ENCODE results near the gene GRM1. TPM values are rescaled to one million over a fixed set of nuclear protein-coding genes. Genes with fewer than 3 reads are reported as not detected.

Gene GRM1
- total and polyA plus RNA-seq, 2 donors (not counting 1 experiment from before 2014, with no cell fraction given) = not detected

GRCh38 chr6:146189131-146189530 lies 160.3 kb downstream of the GRM1 start:
- Histone ChIP-seq H3K36me3 (replicated peaks in 1 of 2; ENCODE audit: control extremely low read depth in 1 of 2, control insufficient read depth in 1 of 2, extremely low read depth in 1 of 2, insufficient read depth in 2 of 2, low read length in 1 of 2) (no peaks in the 10 kb centered on the region), H3K9me3 (ENCODE audit: control extremely low read depth in 1 of 3, control insufficient read depth in 2 of 3, insufficient read depth in 1 of 3, low read length in 2 of 3) (no peaks in the 10 kb centered on the region), H3K4me1 (ENCODE audit: control insufficient read depth in 2 of 2, insufficient read depth in 2 of 2, low read length in 2 of 2) (no peaks in the 10 kb centered on the region), H3K9ac (ENCODE audit: low read length) (no peak overlapping the region), H4K20me1 (ENCODE audit: control insufficient read depth, insufficient read depth, low read length, poor library complexity, severe bottlenecking) (no peaks in the 10 kb centered on the region), H2AFZ (ENCODE audit: insufficient read depth, low read depth, low read length, poor library complexity, severe bottlenecking) (no peak overlapping the region), H3K4me2 (replicated peaks; ENCODE audit: low read depth, low read length, poor library complexity, severe bottlenecking) (no peak overlapping the region), H3K4me3 (ENCODE audit: control extremely low read depth in 1 of 5, extremely low read depth in 1 of 5, insufficient read depth in 1 of 5, low read depth in 2 of 5, low read length in 4 of 5) (no peak overlapping the region), H3K79me2 (ENCODE audit: control insufficient read depth, insufficient read depth, low read length) (no peaks in the 10 kb centered on the region), H3K27ac (ENCODE audit: low read length in 2 of 2) (no peak overlapping the region), H3K27me3 (replicated peaks in 1 of 4; ENCODE audit: control extremely low read depth in 1 of 4, control insufficient read depth in 3 of 4, insufficient read depth in 4 of 4, low read length in 3 of 4) (no peaks in the 10 kb centered on the region)
- POLR2A ChIA-PET = no interaction called here
- no peak for DNase-seq
- CTCF ChIA-PET = no interaction called here
- no peak overlapping the region for H3K4me3 Mint-ChIP-seq
- no peaks in the 10 kb centered on the region for H3K27me3 Mint-ChIP-seq
- no peaks in the 10 kb centered on the region for H3K4me1 Mint-ChIP-seq
- TF ChIP-seq EZH2 (IDR thresholded peaks at IDR 0.05; ENCODE audit: borderline replicate concordance, insufficient read depth, low read depth, low read length, poor library complexity, severe bottlenecking) (no peak), CTCF (IDR thresholded peaks at IDR 0.05) (no peak)
- 75% methylated on average over 1 of the region's 3 CpGs for WGBS (ENCODE audit: insufficient coverage)
- intact Hi-C loops (cut with micrococcal nuclease) = no loop called here
- no peak for ATAC-seq (ENCODE audit: low read depth)
- no peak overlapping the region for H3K27ac Mint-ChIP-seq
- no peaks in the 10 kb centered on the region for H3K9me3 Mint-ChIP-seq (ENCODE audit: insufficient read depth)

- Histone ChIP-seq H3K4me3 (ENCODE audit: control extremely low read depth in 1 of 5, extremely low read depth in 1 of 5, insufficient read depth in 1 of 5, low read depth in 2 of 5, low read length in 4 of 5) (no peak overlapping the region), H3K9ac (ENCODE audit: low read length) (no peak overlapping the region), H4K20me1 (ENCODE audit: control insufficient read depth, insufficient read depth, low read length, poor library complexity, severe bottlenecking) (no peaks in the 10 kb centered on the region), H2AFZ (ENCODE audit: insufficient read depth, low read depth, low read length, poor library complexity, severe bottlenecking) (no peak overlapping the region), H3K9me3 (ENCODE audit: control extremely low read depth in 1 of 3, control insufficient read depth in 2 of 3, insufficient read depth in 1 of 3, low read length in 2 of 3) (no peaks in the 10 kb centered on the region), H3K27me3 (replicated peaks in 1 of 4; ENCODE audit: control extremely low read depth in 1 of 4, control insufficient read depth in 3 of 4, insufficient read depth in 4 of 4, low read length in 3 of 4) (no peaks in the 10 kb centered on the region), H3K4me1 (ENCODE audit: control insufficient read depth in 2 of 2, insufficient read depth in 2 of 2, low read length in 2 of 2) (no peaks in the 10 kb centered on the region), H3K36me3 (replicated peaks in 1 of 2; ENCODE audit: control extremely low read depth in 1 of 2, control insufficient read depth in 1 of 2, extremely low read depth in 1 of 2, insufficient read depth in 2 of 2, low read length in 1 of 2) (no peaks in the 10 kb centered on the region), H3K4me2 (replicated peaks; ENCODE audit: low read depth, low read length, poor library complexity, severe bottlenecking) (no peak overlapping the region), H3K27ac (ENCODE audit: low read length in 2 of 2) (no peak overlapping the region), H3K79me2 (ENCODE audit: control insufficient read depth, insufficient read depth, low read length) (no peaks in the 10 kb centered on the region)
- intact Hi-C loops (cut with micrococcal nuclease) = no loop called here
- POLR2A ChIA-PET = no interaction called here
- DNase-seq = no peak
- Mint-ChIP-seq H3K4me1 (no peaks in the 10 kb centered on the region), H3K27ac (no peak overlapping the region), H3K27me3 (no peaks in the 10 kb centered on the region), H3K9me3 (ENCODE audit: insufficient read depth) (no peaks in the 10 kb centered on the region), H3K4me3 (no peak overlapping the region)
- WGBS (ENCODE audit: insufficient coverage) = 67% methylated on average over 1 of the region's 2 CpGs
- no peak for ATAC-seq (ENCODE audit: low read depth)
- TF ChIP-seq CTCF (IDR thresholded peaks at IDR 0.05) (no peak), EZH2 (IDR thresholded peaks at IDR 0.05; ENCODE audit: borderline replicate concordance, insufficient read depth, low read depth, low read length, poor library complexity, severe bottlenecking) (no peak)
- CTCF ChIA-PET = no interaction called here
Measured at GRCh38 chr6:146190581-146190980, 161.7 kb downstream of the GRM1 start.

All from B cell (primary cell).